Mesothelial cell of epicardium (in vitro differentiated cells): ENCODE measurements around the gene RHOA. TPM values are rescaled to one million over a fixed set of nuclear protein-coding genes. Genes with fewer than 3 reads are reported as not detected.

Source experiments
- DNase-seq, 2 experiments: peaks; one replicate each; pipeline ENCODE4 v3.0.0; 2021; ENCODE audit warnings: low spot score in 2 of 2; ENCODE audit not compliant: unreplicated experiment in 2 of 2
- H3K27ac Mint-ChIP-seq: 2 replicates; pipeline ENCODE4 v1.8.0; 2021; ENCODE audit warnings: mixed read lengths
- H3K27me3 Mint-ChIP-seq: 2 replicates; pipeline ENCODE4 v1.8.0; 2021; ENCODE audit warnings: low read depth, mixed read lengths
- H3K36me3 Mint-ChIP-seq: 2 replicates; pipeline ENCODE4 v1.8.0; 2021; ENCODE audit warnings: mixed read lengths
- H3K4me1 Mint-ChIP-seq: 2 replicates; pipeline ENCODE4 v1.8.0; 2021; ENCODE audit warnings: mixed read lengths
- H3K4me3 Mint-ChIP-seq: 2 replicates; pipeline ENCODE4 v1.8.0; 2021; ENCODE audit warnings: mild to moderate bottlenecking, moderate library complexity, mixed read lengths
- H3K9me3 Mint-ChIP-seq: 2 replicates; pipeline ENCODE4 v1.8.0; 2021; ENCODE audit warnings: mixed read lengths
- CTCF ChIP-seq: fragments of 200-600 bp; sonication (generic); IDR thresholded peaks from one replicate; pipeline ENCODE4 v1.5.0; 2021; ENCODE audit warnings: antibody characterized with exemption; ENCODE audit not compliant: unreplicated experiment
- total RNA-seq: library from RNA; stranded (reverse); gene quantifications from 3 replicates; pipeline ENCODE4 v1.2.1, GENCODE V29; 2021

RHOA gene
- total RNA-seq, 1 donor from 2014 or later, result 248 TPM

GRCh38 chr3:49454458-49454857, 42.7 kb upstream of the RHOA start:
- Mint-ChIP-seq H3K9me3 (no peaks in the 10 kb centered on the region), H3K4me1 (peaks cover 12% of the 10 kb centered on the region), H3K27ac (peak overlapping the region; percentile 21), H3K36me3 (no peaks in the 10 kb centered on the region), H3K4me3 (no peak overlapping the region), H3K27me3 (no peaks in the 10 kb centered on the region)
- no peak for DNase-seq
- no peak for TF ChIP-seq CTCF

- H3K4me1 Mint-ChIP-seq, result peaks cover 7% of the 10 kb centered on the region
- no peak for DNase-seq
- TF ChIP-seq CTCF, result no peak
- H3K27me3 Mint-ChIP-seq, result no peaks in the 10 kb centered on the region
- no peaks in the 10 kb centered on the region for H3K36me3 Mint-ChIP-seq
- H3K27ac Mint-ChIP-seq, result no peak overlapping the region
- no peaks in the 10 kb centered on the region for H3K9me3 Mint-ChIP-seq
- H3K4me3 Mint-ChIP-seq, result no peak overlapping the region
Observed at GRCh38 chr3:49453621-49454020, 41.8 kb upstream of the RHOA start.

- Mint-ChIP-seq H3K9me3 (no peaks in the 10 kb centered on the region), H3K27ac (no peak overlapping the region), H3K27me3 (no peaks in the 10 kb centered on the region), H3K4me1 (peaks cover 2% of the 10 kb centered on the region), H3K4me3 (no peak overlapping the region), H3K36me3 (no peaks in the 10 kb centered on the region)
- no peak for DNase-seq
- no peak for TF ChIP-seq CTCF
Observed at GRCh38 chr3:49445391-49445790, 33.6 kb upstream of the RHOA start.

- Mint-ChIP-seq H3K36me3 (no peaks in the 10 kb centered on the region), H3K27me3 (no peaks in the 10 kb centered on the region), H3K4me1 (peaks cover under 1% of the 10 kb centered on the region), H3K9me3 (no peaks in the 10 kb centered on the region), H3K27ac (no peak overlapping the region), H3K4me3 (no peak overlapping the region)
- no peak for TF ChIP-seq CTCF
- DNase-seq, result no peak
Observed at GRCh38 chr3:49434731-49435130, 23.0 kb upstream of the RHOA start.

GRCh38 chr3:49428752-49429080, 16.9 kb upstream of the RHOA start:
- no peak for TF ChIP-seq CTCF
- Mint-ChIP-seq H3K27ac (peak overlapping the region; percentile 96), H3K27me3 (no peaks in the 10 kb centered on the region)

GRCh38 chr3:49427586-49427985, 15.8 kb upstream of the RHOA start:
- Mint-ChIP-seq H3K36me3 (peaks cover 7% of the 10 kb centered on the region), H3K4me3 (peak overlapping the region; percentile 85), H3K27me3 (no peaks in the 10 kb centered on the region), H3K4me1 (peaks cover 11% of the 10 kb centered on the region), H3K27ac (no peak overlapping the region), H3K9me3 (no peaks in the 10 kb centered on the region)
- DNase-seq, result no peak
- TF ChIP-seq CTCF, result no peak

More at GRCh38 chr3:49428752-49429080, 16.9 kb upstream of the RHOA start:
- Mint-ChIP-seq H3K36me3 (peaks cover 7% of the 10 kb centered on the region), H3K4me1 (peaks cover 5% of the 10 kb centered on the region), H3K4me3 (peak overlapping the region; percentile 85), H3K9me3 (no peaks in the 10 kb centered on the region)
- DNase-seq, result no peak
